Thymus (tissue), 11 donors: ENCODE results near the gene PACSIN2. TPM values are rescaled to one million over a fixed set of nuclear protein-coding genes. Genes with fewer than 3 reads are reported as not detected.
"Not testable (repeated sequence)": the region's sequence is repeated elsewhere in the genome, so short reads cannot be mapped to it uniquely, and the experiment has no call there.

Source experiments
- DNase-seq, 9 donors: peaks; one replicate each; pipeline ENCODE4 v3.0.0-alpha.2; 2013; ENCODE audit warnings: low spot score in 9 of 9, low read depth in 6 of 9, missing footprints in 1 of 9
- H3K27ac ChIP-seq, 2 donors: one replicate each; pipeline ENCODE4 v1.5.1; 2013; ENCODE audit warnings: control low read depth in 1 of 2, low read depth in 1 of 2, low read length in 1 of 2, mild to moderate bottlenecking in 1 of 2, moderate library complexity in 1 of 2
- H3K27me3 ChIP-seq, 2 donors: one replicate each; pipeline ENCODE4 v1.5.1; 2013; ENCODE audit warnings: low read length in 1 of 2; ENCODE audit not compliant: control insufficient read depth in 2 of 2, insufficient read depth in 1 of 2
- H3K36me3 ChIP-seq, 2 donors: one replicate each; pipeline ENCODE4 v1.5.1; 2013; ENCODE audit warnings: low read length in 1 of 2, mild to moderate bottlenecking in 1 of 2, moderate library complexity in 1 of 2; ENCODE audit not compliant: control insufficient read depth in 2 of 2, insufficient read depth in 2 of 2
- H3K4me1 ChIP-seq, 2 donors: one replicate each; pipeline ENCODE4 v1.5.1; 2013; ENCODE audit warnings: low read length in 2 of 2; ENCODE audit not compliant: control insufficient read depth in 2 of 2, insufficient read depth in 2 of 2
- H3K4me3 ChIP-seq, 2 donors: one replicate each; pipeline ENCODE4 v1.5.1; 2013; ENCODE audit warnings: low read length in 2 of 2, control low read depth in 1 of 2, mild to moderate bottlenecking in 1 of 2
- H3K9me3 ChIP-seq, 2 donors: one replicate each; pipeline ENCODE4 v1.5.1; 2013; ENCODE audit warnings: low read length in 1 of 2, mild to moderate bottlenecking in 1 of 2; ENCODE audit not compliant: control insufficient read depth in 2 of 2, insufficient read depth in 1 of 2
- WGBS: extraction: QIAGEN DNeasy Blood & Tissue Kit; methylation state at CpG from one replicate; pipeline ENCODE4 v1.1.7; 2013; 5-methylcytosine and 5-hydroxymethylcytosine counted together
- polyA plus RNA-seq: library from polyadenylated mRNA; stranded (reverse); fragments of 200-250 nt; gene quantifications from one replicate; pipeline ENCODE4 v1.2.3, GENCODE V29; 2013
- total RNA-seq: library from RNA; stranded (reverse); fragments of 120-200 nt; gene quantifications from one replicate; pipeline ENCODE4 v1.2.4, GENCODE V29; 2013
- donor health status: healthy.

The PACSIN2 gene
- total and polyA plus RNA-seq, 2 donors: 27.0 to 36.0 TPM

GRCh38 chr22:42964994-42965699, 49.8 kb downstream of the PACSIN2 start:
- peak overlapping the region in 1 of 2 donors; percentile 62 for H3K27ac ChIP-seq
- 32% methylated on average over 6 of the region's 6 CpGs for WGBS

GRCh38 chr22:42963231-42963595, 51.7 kb downstream of the PACSIN2 start:
- 88% methylated on average over 9 of the region's 9 CpGs for WGBS
- H3K4me3 ChIP-seq: no peak overlapping the region
- peaks cover 0 to 30% of the 10 kb centered on the region in 2 donors for H3K4me1 ChIP-seq
- no peaks in the 10 kb centered on the region for H3K36me3 ChIP-seq
- no peaks in the 10 kb centered on the region for H3K27me3 ChIP-seq
- H3K27ac ChIP-seq: no peak overlapping the region
- DNase-seq: no peak
- no peaks in the 10 kb centered on the region for H3K9me3 ChIP-seq

More at GRCh38 chr22:42964994-42965699, 49.8 kb downstream of the PACSIN2 start:
- no peaks in the 10 kb centered on the region for H3K9me3 ChIP-seq
- no peaks in the 10 kb centered on the region for H3K36me3 ChIP-seq
- no peaks in the 10 kb centered on the region for H3K27me3 ChIP-seq
- H3K4me1 ChIP-seq: peaks cover 0 to 21% of the 10 kb centered on the region in 2 donors
- peak in 1 of 9 donors; percentile 54 for DNase-seq
- no peak overlapping the region for H3K4me3 ChIP-seq

GRCh38 chr22:42962295-42963230, 52.4 kb downstream of the PACSIN2 start:
- H3K4me3 ChIP-seq: no peak overlapping the region
- no peaks in the 10 kb centered on the region for H3K27me3 ChIP-seq
- no peaks in the 10 kb centered on the region for H3K9me3 ChIP-seq
- no peak for DNase-seq
- H3K4me1 ChIP-seq: peaks cover 0 to 30% of the 10 kb centered on the region in 2 donors
- H3K36me3 ChIP-seq: no peaks in the 10 kb centered on the region
- H3K27ac ChIP-seq: no peak overlapping the region
- 88% methylated on average over 9 of the region's 9 CpGs for WGBS

- Histone ChIP-seq H3K27ac (no peak overlapping the region), H3K27me3 (no peaks in the 10 kb centered on the region)
Measured at GRCh38 chr22:42961810-42962209, 53.1 kb downstream of the PACSIN2 start.

GRCh38 chr22:42961400-42961690, 53.6 kb downstream of the PACSIN2 start:
- DNase-seq, H3K27me3 ChIP-seq, H3K27ac ChIP-seq, H3K9me3 ChIP-seq, H3K4me3 ChIP-seq, H3K36me3 ChIP-seq: not testable (repeated sequence)
- 97% methylated on average over 3 of the region's 3 CpGs for WGBS
- peaks cover 0 to 30% of the 10 kb centered on the region in 2 donors for H3K4me1 ChIP-seq

More at GRCh38 chr22:42961810-42962209, 53.1 kb downstream of the PACSIN2 start:
- Histone ChIP-seq H3K9me3 (no peaks in the 10 kb centered on the region), H3K36me3 (no peaks in the 10 kb centered on the region), H3K4me3 (no peak overlapping the region), H3K4me1 (peaks cover 0 to 30% of the 10 kb centered on the region in 2 donors)
- 80% methylated on average over 6 of the region's 6 CpGs for WGBS
- DNase-seq: peak in 1 of 9 donors; percentile 35

GRCh38 chr22:42960531-42961399, 54.2 kb downstream of the PACSIN2 start:
- DNase-seq: no peak
- Histone ChIP-seq H3K9me3 (no peaks in the 10 kb centered on the region), H3K27ac (peak overlapping the region in 1 of 2 donors; percentile 44), H3K27me3 (no peaks in the 10 kb centered on the region), H3K4me1 (peaks cover 0 to 30% of the 10 kb centered on the region in 2 donors), H3K4me3 (no peak overlapping the region), H3K36me3 (no peaks in the 10 kb centered on the region)
- 88% methylated on average over 10 of the region's 10 CpGs for WGBS

GRCh38 chr22:42959576-42960509, 55.1 kb downstream of the PACSIN2 start:
- no peaks in the 10 kb centered on the region for H3K36me3 ChIP-seq
- peak overlapping the region; percentile 10 to 58 for H3K27ac ChIP-seq
- peak in 1 of 9 donors; percentile 36 for DNase-seq
- 43% methylated on average over 13 of the region's 13 CpGs for WGBS
- no peaks in the 10 kb centered on the region for H3K9me3 ChIP-seq
- peaks cover 0 to 21% of the 10 kb centered on the region in 2 donors for H3K4me1 ChIP-seq
- H3K27me3 ChIP-seq: no peaks in the 10 kb centered on the region
- H3K4me3 ChIP-seq: no peak overlapping the region

- Histone ChIP-seq H3K4me3 (no peak overlapping the region), H3K36me3 (no peaks in the 10 kb centered on the region), H3K9me3 (no peaks in the 10 kb centered on the region), H3K27me3 (no peaks in the 10 kb centered on the region), H3K4me1 (peaks cover 0 to 15% of the 10 kb centered on the region in 2 donors), H3K27ac (no peak overlapping the region)
- DNase-seq: no peak
- WGBS: 93% methylated on average over 6 of the region's 6 CpGs
Measured at GRCh38 chr22:42958937-42959336, 56.0 kb downstream of the PACSIN2 start.
